Large intestine (tissue), 3 donors: ENCODE measurements around the gene C1QTNF5. TPM values are rescaled to one million over a fixed set of nuclear protein-coding genes. Genes with fewer than 3 reads are reported as not detected.
A peak's percentile ranks its signal among the peaks of the same experiment; 100 is the strongest.

Experiments
- DNase-seq, 2 donors: peaks; one replicate each; pipeline versions ENCODE4 v3.0.0 to v3.0.0-alpha.2; 2013
- H3K27ac ChIP-seq: one replicate; pipeline ENCODE4 v1.5.1; 2013; ENCODE audit warnings: low read length
- H3K27me3 ChIP-seq: 2 replicates; pipeline ENCODE4 v1.6.1; 2013; ENCODE audit warnings: low read length; ENCODE audit not compliant: control insufficient read depth, insufficient read depth
- H3K36me3 ChIP-seq: 2 replicates; pipeline ENCODE4 v1.6.1; 2013; ENCODE audit warnings: low read length; ENCODE audit not compliant: control insufficient read depth, insufficient read depth
- H3K4me1 ChIP-seq: one replicate; pipeline ENCODE4 v1.6.1; 2013; ENCODE audit warnings: low read length; ENCODE audit not compliant: control insufficient read depth, insufficient read depth
- H3K4me3 ChIP-seq: one replicate; pipeline ENCODE4 v1.5.1; 2013; ENCODE audit warnings: low read length
- H3K9me3 ChIP-seq: one replicate; pipeline ENCODE4 v1.6.1; 2013; ENCODE audit warnings: mild to moderate bottlenecking, low read depth, low read length, moderate library complexity; ENCODE audit not compliant: control insufficient read depth
- WGBS: methylation state at CpG from one replicate; pipeline ENCODE4 v1.1.5; 2013; ENCODE audit warnings: low lambda C conversion rate; ENCODE audit not compliant: insufficient coverage; 5-methylcytosine and 5-hydroxymethylcytosine counted together
- polyA plus RNA-seq: library from polyadenylated mRNA; unstranded; fragments of 120-200 nt; gene quantifications from one replicate; pipeline ENCODE4 v1.2.1, GENCODE V29; 2013

The C1QTNF5 gene
- polyA plus RNA-seq, 1 donor: 19.5 TPM

DNA sequence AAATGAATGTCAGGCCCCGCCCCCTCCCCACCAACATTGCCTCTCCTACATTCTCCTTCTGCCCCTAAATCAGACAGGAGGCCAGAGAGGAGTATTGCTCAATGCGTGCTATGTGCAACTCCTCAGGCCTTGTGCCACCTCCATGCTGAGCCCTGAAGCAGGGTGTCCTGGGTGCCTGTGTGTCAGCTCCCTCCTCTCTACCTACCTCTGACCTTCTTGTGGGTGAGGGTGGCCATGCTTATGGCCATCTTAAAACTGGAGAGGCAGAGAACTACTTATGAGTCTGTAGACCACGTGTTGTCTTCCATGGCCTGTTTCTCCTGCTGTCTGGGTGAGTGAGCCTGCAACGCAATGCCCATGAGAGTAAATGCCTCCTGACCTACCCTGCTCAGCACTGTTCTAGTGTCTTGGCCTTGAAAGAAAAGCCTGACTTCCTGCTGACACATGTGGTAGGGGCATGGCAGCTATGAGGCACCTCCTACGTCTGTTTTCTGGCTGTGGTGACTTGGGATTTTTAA, 34.3 kb downstream of the C1QTNF5 start:
- no peaks in the 10 kb centered on the region for H3K4me1 ChIP-seq
- no peak overlapping the region for H3K27ac ChIP-seq
- H3K4me3 ChIP-seq: no peak overlapping the region
- no peak for DNase-seq
- peaks cover 57% of the 10 kb centered on the region for H3K36me3 ChIP-seq
- no CpG with 5 or more reads among the region's 5 CpGs for WGBS
- H3K27me3 ChIP-seq: no peaks in the 10 kb centered on the region
- no peaks in the 10 kb centered on the region for H3K9me3 ChIP-seq

DNA sequence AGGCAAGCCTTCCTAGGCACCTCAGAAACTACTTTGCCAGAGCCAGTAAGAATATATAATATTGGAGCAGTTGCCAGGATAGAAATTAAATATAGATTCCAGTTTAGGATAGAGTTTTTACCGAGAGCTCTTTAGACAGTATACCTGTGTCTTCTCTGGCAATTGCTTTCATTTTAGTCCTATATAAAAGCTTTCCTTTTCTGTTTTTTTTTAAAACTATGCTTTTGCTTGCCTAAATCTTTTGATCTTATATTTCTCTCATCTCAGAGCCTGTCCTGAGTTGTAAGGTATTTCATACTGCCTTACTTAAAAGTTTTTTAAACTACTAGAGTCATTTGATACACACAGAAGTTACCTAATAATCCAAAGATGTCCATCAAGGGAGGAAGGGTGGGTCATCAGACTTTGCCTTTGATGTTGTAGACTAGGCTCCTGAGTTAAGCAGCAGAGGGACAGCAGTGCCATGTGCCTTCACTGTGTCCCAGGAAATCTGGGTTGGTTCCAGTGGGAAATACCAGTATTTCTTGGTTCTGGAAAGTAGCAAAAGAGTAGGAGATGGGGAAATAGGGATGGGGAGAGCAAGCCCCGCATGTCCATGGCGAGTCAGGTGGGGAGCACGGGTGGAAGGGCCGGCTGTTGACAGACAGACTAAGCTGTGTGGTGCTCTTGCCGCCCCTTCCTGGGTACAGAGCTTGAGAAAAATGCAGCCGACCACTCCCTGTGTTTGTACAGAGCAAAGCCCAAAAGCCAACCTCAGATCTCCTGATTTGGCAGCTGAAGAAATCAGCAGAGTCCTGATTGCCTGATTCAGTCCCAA, 34.9 kb downstream of the C1QTNF5 start:
- Histone ChIP-seq H3K27ac (no peak overlapping the region), H3K9me3 (no peaks in the 10 kb centered on the region), H3K4me1 (no peaks in the 10 kb centered on the region), H3K4me3 (no peak overlapping the region), H3K27me3 (no peaks in the 10 kb centered on the region), H3K36me3 (peaks cover 56% of the 10 kb centered on the region)
- DNase-seq: no peak
- WGBS: 100% methylated on average over 1 of the region's 7 CpGs

DNA sequence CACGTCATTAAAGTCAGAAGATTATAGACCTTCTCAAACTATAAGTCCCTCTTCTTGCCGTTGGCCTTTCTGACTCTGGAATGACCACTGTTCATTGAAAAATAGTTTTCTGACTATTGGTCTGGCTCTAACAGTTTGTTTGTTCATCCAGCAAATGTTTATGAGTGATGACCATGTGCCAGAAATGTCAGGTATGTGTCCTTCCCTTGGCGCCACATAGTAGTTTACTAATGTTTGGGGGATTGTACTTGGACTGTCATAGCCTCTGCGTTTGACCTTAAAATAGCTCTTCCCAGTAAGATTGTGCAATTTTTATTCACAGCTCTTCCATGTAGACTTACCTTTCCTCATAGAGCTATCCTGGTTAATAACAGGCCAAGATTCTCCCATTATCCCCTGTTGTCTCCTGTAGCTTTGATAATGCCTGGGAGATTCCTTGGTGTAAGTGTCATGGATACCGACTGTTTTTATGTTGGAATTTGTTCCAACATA, 37.4 kb downstream of the C1QTNF5 start:
- H3K36me3 ChIP-seq: peaks cover 59% of the 10 kb centered on the region
- no peaks in the 10 kb centered on the region for H3K9me3 ChIP-seq
- no peak for DNase-seq
- H3K27me3 ChIP-seq: no peaks in the 10 kb centered on the region
- WGBS: 100% methylated on average over 2 of the region's 5 CpGs
- H3K4me1 ChIP-seq: no peaks in the 10 kb centered on the region
- H3K4me3 ChIP-seq: no peak overlapping the region
- no peak overlapping the region for H3K27ac ChIP-seq

DNA sequence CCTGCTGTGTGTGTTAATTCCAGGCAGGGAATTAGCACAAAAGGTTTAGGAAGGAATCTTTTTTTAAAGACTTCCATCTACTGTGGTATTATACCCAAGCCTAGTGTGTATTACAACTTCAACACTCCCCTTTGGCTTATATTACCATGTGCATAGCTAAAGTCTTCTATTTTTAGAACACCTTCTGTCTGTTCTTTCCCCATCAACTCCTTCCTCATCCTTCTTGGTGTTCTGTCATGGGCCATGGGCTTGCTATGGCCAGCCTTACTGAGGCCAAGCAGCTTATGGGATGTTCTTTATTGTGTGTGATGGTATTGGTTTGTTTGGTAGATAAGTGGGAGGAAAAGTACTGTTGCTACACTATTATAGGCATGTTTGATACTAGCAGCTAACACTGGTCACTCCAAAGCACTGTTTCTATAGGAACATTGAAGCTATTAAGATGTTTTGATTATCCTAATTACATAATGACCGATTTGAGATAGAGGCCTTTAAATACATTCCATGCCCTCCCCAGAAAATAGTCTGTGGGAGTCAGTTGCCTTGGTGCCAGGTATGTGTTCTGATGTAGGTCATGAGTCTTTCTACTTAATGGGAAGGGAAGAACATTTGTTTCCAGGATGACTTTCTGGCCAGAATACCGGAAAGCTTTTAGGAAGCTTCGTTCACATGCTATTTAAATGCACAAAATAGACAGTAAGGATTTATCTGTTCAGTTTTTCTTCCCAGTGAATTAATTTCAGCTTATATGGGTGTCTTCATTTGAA, 40.3 kb downstream of the C1QTNF5 start:
- Histone ChIP-seq H3K4me3 (no peak overlapping the region), H3K27ac (no peak overlapping the region), H3K4me1 (no peaks in the 10 kb centered on the region), H3K27me3 (no peaks in the 10 kb centered on the region), H3K9me3 (no peaks in the 10 kb centered on the region), H3K36me3 (peaks cover 69% of the 10 kb centered on the region)
- WGBS: no CpG with 5 or more reads among the region's 3 CpGs
- no peak for DNase-seq

DNA sequence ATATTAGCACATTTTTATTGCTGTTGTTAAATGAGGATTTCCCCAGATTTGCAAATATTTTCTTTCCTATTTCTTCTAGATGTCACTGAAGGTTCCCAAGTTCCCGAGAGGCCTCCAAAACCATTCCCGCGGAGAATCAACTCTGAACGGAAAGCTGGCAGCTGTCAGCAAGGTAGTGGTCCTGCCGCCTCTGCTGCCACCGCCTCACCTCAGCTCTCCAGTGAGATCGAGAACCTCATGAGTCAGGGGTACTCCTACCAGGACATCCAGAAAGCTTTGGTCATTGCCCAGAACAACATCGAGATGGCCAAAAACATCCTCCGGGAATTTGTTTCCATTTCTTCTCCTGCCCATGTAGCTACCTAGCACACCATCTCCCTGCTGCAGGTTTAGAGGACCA, 41.3 kb downstream of the C1QTNF5 start:
- Histone ChIP-seq H3K27ac (no peak overlapping the region), H3K4me3 (no peak overlapping the region), H3K36me3 (peaks cover 63% of the 10 kb centered on the region), H3K27me3 (no peaks in the 10 kb centered on the region), H3K4me1 (no peaks in the 10 kb centered on the region), H3K9me3 (no peaks in the 10 kb centered on the region)
- peak in 1 of 2 donors; percentile 31 for DNase-seq
- no CpG with 5 or more reads among the region's 9 CpGs for WGBS

DNA sequence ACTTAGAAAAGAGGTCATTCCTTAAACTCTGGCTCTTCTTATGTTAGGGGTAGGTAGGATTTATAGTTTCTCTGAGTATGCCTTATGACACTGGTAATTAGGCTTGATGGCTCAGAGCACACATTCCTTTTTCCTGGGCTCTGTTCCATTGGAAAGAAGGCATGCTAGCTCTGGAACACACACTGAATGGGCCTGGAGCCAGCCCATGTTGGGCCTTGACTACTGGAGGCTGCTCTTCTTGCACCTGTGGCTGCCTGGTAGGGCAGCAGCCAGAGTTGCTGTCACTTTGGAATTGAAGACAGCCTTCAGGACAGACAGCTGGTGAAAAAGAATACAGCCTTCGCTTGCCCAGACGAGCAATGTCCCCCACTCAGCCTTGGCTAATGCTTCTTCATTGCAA, 42.0 kb downstream of the C1QTNF5 start:
- no peaks in the 10 kb centered on the region for H3K27me3 ChIP-seq
- DNase-seq: no peak
- no peak overlapping the region for H3K27ac ChIP-seq
- H3K4me3 ChIP-seq: no peak overlapping the region
- H3K36me3 ChIP-seq: peaks cover 58% of the 10 kb centered on the region
- H3K4me1 ChIP-seq: no peaks in the 10 kb centered on the region
- no peaks in the 10 kb centered on the region for H3K9me3 ChIP-seq
- WGBS: no CpG with 5 or more reads among the region's 2 CpGs

DNA sequence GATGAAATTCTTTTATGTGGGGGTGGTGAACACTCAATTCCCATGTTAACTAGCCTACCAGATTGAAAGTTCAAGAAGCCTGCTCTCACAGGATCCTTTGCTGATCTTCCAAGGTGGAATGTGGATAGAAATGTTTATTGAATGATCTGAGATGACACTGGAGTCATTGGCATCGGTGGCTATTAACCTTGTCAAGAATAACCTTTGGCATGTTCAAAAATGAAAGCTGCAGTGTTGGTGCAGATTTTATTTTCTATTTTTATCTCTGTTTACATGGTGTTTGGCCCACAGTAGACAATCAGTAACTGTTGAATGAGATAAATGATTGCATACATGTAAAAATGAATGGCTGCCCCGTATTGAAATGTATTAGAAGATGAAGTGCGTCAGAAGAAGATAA, 42.7 kb downstream of the C1QTNF5 start:
- Histone ChIP-seq H3K4me3 (no peak overlapping the region), H3K27ac (peak overlapping the region; percentile 28), H3K4me1 (no peaks in the 10 kb centered on the region), H3K27me3 (no peaks in the 10 kb centered on the region), H3K36me3 (peaks cover 55% of the 10 kb centered on the region), H3K9me3 (no peaks in the 10 kb centered on the region)
- DNase-seq: peak; percentile 13 to 44
- no CpG with 5 or more reads among the region's 3 CpGs for WGBS

DNA sequence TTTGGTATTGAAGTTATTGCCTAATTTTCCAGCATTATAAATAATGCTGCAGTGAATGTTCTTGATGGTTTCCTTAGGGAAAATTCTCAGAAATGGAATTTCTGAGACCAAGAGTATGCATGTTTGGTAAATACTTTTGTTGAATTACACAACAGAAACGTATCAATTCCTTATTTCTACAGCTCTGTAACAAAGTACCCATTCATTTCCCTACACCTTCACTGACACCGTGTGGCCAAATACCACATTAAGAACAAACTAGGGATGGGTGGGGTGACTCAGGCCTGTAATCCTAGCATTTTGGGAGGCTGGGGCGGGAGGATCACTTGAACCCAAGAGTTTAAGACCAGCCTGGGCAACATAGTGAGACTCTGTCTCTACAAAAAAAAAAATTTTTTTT, 45.5 kb downstream of the C1QTNF5 start:
- peaks cover 6% of the 10 kb centered on the region for H3K9me3 ChIP-seq
- no peaks in the 10 kb centered on the region for H3K4me1 ChIP-seq
- H3K36me3 ChIP-seq: peaks cover 48% of the 10 kb centered on the region
- DNase-seq: no peak
- no peak overlapping the region for H3K27ac ChIP-seq
- no peak overlapping the region for H3K4me3 ChIP-seq
- no peaks in the 10 kb centered on the region for H3K27me3 ChIP-seq
- 60% methylated on average over 1 of the region's 3 CpGs for WGBS

DNA sequence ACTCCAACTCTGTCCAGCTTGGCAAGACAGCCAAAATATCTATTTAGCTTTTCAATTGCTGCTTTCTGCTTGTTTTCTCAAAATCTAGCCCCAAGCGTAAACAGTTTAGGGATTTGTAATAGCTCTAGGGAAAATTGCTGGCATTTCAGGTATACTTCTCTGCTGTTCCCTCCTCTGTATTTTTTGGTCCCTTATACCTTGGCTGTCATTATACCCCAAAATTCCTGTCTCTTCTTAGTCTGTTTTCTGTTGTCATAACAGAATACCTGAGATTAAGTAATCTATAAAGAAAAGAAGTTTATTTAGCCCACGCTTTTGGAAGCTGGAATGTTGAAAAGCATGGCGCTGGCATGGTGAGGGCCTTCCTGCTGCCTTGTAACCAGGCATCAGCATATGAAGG, 47.2 kb downstream of the C1QTNF5 start:
- Histone ChIP-seq H3K27ac (no peak overlapping the region), H3K4me3 (no peak overlapping the region), H3K4me1 (no peaks in the 10 kb centered on the region), H3K9me3 (peaks cover 6% of the 10 kb centered on the region), H3K36me3 (peaks cover 41% of the 10 kb centered on the region), H3K27me3 (no peaks in the 10 kb centered on the region)
- no peak for DNase-seq
- WGBS: no CpG with 5 or more reads among the region's 3 CpGs

DNA sequence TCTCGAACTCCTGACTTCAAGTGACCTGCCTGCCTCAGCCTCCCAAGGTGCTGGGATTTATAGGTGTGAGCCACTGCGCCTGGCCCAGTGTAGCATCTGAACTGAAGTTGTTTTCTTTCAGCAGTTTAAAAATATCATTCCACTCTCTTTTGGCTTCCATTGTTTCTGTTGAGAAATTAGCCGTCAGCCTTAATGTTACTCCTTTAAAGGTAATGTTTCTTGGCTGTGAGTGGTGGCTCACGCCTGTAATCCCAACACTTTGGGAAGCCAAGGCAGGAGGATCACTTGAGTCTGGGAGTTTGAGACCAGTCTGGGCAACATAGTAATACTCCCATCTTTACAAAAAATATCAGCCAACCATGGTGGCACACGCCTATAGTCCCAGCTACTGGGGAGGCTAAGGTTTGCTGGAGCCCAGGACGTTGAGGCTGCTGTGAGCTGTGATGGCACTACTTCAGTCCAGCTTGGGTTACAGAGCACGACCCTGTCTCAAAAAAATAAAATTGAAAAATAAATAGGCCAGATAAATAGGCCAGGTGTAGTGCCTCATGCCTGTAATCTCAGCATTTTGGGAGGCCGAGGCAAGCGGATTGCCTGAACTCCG, 49.7 kb downstream of the C1QTNF5 start:
- 90% methylated on average over 2 of the region's 10 CpGs for WGBS
- H3K27ac ChIP-seq: no peak overlapping the region
- H3K4me1 ChIP-seq: no peaks in the 10 kb centered on the region
- peaks cover 6% of the 10 kb centered on the region for H3K9me3 ChIP-seq
- H3K27me3 ChIP-seq: no peaks in the 10 kb centered on the region
- H3K36me3 ChIP-seq: peaks cover 40% of the 10 kb centered on the region
- DNase-seq: no peak
- no peak overlapping the region for H3K4me3 ChIP-seq
